Right lobe of liver (tissue), 6 donors: Measurements from ENCODE around the gene KCTD6. TPM values are rescaled to one million over a fixed set of nuclear protein-coding genes. Genes with fewer than 3 reads are reported as not detected.

Experiments
- ATAC-seq, 4 donors: fragments of 200-7000 bp; cut with Tn5 transposase; one replicate each; pipeline ENCODE4 v1.9.1; 2020; ENCODE audit warnings: mild to moderate bottlenecking in 4 of 4, moderate library complexity in 4 of 4
- DNase-seq, 3 donors: peaks; one replicate each; pipeline ENCODE4 v3.0.0-alpha.2; 2020
- H3K27ac ChIP-seq, 3 donors: fragments of 200-600 bp; one replicate each; pipeline ENCODE4 v1.8.0; 2022
- H3K27me3 ChIP-seq, 2 donors: fragments of 200-600 bp; one replicate each; pipeline ENCODE4 v1.8.0; 2022
- H3K36me3 ChIP-seq, 4 donors: fragments of 200-600 bp; sonication (generic) in 1 of 4; one replicate each; pipeline versions ENCODE4 v1.5.1 to v1.8.0; 2017 to 2022; ENCODE audit warnings: control low read depth in 1 of 4
- H3K4me1 ChIP-seq, 4 donors: fragments of 200-600 bp; sonication (generic) in 1 of 4; one replicate each; pipeline versions ENCODE4 v1.5.1 to v1.8.0; 2017 to 2022; ENCODE audit warnings: control low read depth in 1 of 4
- H3K4me3 ChIP-seq, 3 donors: fragments of 200-600 bp; one replicate each; pipeline ENCODE4 v1.8.0; 2022
- H3K9me3 ChIP-seq, 4 donors: fragments of 200-600 bp; sonication (generic) in 1 of 4; one replicate each; pipeline versions ENCODE4 v1.5.1 to v1.8.0; 2017 to 2022; ENCODE audit warnings: control low read depth in 1 of 4
- POLR2A ChIP-seq: fragments of 450-650 bp; IDR thresholded peaks from one replicate; pipeline ENCODE4 v1.6.1; 2017; ENCODE audit warnings: antibody characterized with exemption, mild to moderate bottlenecking
- WGBS: methylation state at CpG from one replicate; pipeline ENCODE4 v1.1.6; 2018; ENCODE audit warnings: low coverage, low lambda C conversion rate; ENCODE audit not compliant: insufficient coverage; ENCODE audit errors: missing lambda C conversion rate; 5-methylcytosine and 5-hydroxymethylcytosine counted together
- intact Hi-C, 2 donors: fragments of 100-400 bp; cut with DNase I; formaldehyde crosslinking; loops; one replicate each; pipeline versions ENCODE4 v1.11.2 to v1.14.1; 2022
- long read RNA-seq: library from polyadenylated mRNA; unstranded; transcript quantifications from one replicate; pipeline ENCODE4 v2.0.0, GENCODE V29; 2019
- total RNA-seq, 6 experiments: library from RNA; depleted of rRNA in 2 of 6; stranded (reverse); fragments of >200 nt in 2 of 6; fragmentation: NEBNext Ultra II Directional in 3 of 6; extraction: Animal tissue kit (Norgen Biotek cat#: 25700) in 3 of 6; gene quantifications; one replicate each; pipeline versions ENCODE4 v1.1.0 to v1.2.4, GENCODE V29; 2016 to 2023
- TF ChIP-seq, protein P1 (sequence below), 4 donors: fragments of 200-600 bp in 3 of 4; fragments of 450-650 bp in 1 of 4; IDR thresholded peaks; one replicate each; pipeline versions ENCODE4 v1.5.1 to v1.8.0; 2016 to 2022; ENCODE audit warnings: antibody characterized with exemption in 4 of 4, mild to moderate bottlenecking in 2 of 4
- donor health status: DM: no; HTN: yes; CAD: no.
- donor health status: DM: no; HTN: no; CAD: no.
- donor health status: DM: no; HTN: no; CAD: no.
- donor health status: DM: no; HTN: yes; CAD: no.
- donor health status: DM: no; HTN: yes; CAD: no.

The KCTD6 gene
- 1 to 10 TPM; 4.3 to 9.6 (median 8.0) TPM for total RNA-seq
- long read RNA-seq, partial matches to known transcripts = 0 of 2 reads
- long read RNA-seq, other reads (novel, unspliced or antisense) = 0 of 2 reads

- peak within 1 kb of the TSS; percentile 61 to 68 (median 64) for H3K27ac ChIP-seq
- H3K27me3 ChIP-seq = no peaks in the 10 kb centered on the region
- H3K9me3 ChIP-seq = no peaks in the 10 kb centered on the region
- TF ChIP-seq POLR2A = peak; percentile 63
- TF ChIP-seq, protein P1, sequence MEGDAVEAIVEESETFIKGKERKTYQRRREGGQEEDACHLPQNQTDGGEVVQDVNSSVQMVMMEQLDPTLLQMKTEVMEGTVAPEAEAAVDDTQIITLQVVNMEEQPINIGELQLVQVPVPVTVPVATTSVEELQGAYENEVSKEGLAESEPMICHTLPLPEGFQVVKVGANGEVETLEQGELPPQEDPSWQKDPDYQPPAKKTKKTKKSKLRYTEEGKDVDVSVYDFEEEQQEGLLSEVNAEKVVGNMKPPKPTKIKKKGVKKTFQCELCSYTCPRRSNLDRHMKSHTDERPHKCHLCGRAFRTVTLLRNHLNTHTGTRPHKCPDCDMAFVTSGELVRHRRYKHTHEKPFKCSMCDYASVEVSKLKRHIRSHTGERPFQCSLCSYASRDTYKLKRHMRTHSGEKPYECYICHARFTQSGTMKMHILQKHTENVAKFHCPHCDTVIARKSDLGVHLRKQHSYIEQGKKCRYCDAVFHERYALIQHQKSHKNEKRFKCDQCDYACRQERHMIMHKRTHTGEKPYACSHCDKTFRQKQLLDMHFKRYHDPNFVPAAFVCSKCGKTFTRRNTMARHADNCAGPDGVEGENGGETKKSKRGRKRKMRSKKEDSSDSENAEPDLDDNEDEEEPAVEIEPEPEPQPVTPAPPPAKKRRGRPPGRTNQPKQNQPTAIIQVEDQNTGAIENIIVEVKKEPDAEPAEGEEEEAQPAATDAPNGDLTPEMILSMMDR (IDR thresholded peaks at IDR 0.05) = peak; percentile 64 to 91 (median 77)
- H3K36me3 ChIP-seq = no peaks in the 10 kb centered on the region
- peak within 1 kb of the TSS; percentile 68 to 90 (median 72) for H3K4me3 ChIP-seq
- intact Hi-C loops = loop anchor here (5.0 kb wide), 2 partner anchors 36 to 41 kb away; no protein-coding TSS in a partner anchor
- WGBS = 1% methylated on average over 9 of the region's 104 CpGs
- ATAC-seq (peak; percentile 87 to 96 (median 92)), DNase-seq (peak; percentile 95)
- peaks cover 0 to 38% (median 11%) of the 10 kb centered on the region in 4 donors for H3K4me1 ChIP-seq
Measured at GRCh38 chr3:58491506-58492402, at the start of gene KCTD6. Gene KCTD6 (plus strand): TSS chr3:58492096. CDS start chr3:58498756, 6,660 bp downstream.

GRCh38 chr3:58452176-58452575 lies 39.7 kb upstream of the KCTD6 start:
- no peaks in the 10 kb centered on the region for H3K4me1 ChIP-seq
- intact Hi-C loops = no loop called here
- WGBS = 83% methylated on average over 1 of the region's 1 CpG
- ATAC-seq = no peak
- no peaks in the 10 kb centered on the region for H3K27me3 ChIP-seq
- TF ChIP-seq, protein P1 (IDR thresholded peaks at IDR 0.05) = no peak
- TF ChIP-seq POLR2A = no peak
- no peaks in the 10 kb centered on the region for H3K9me3 ChIP-seq
- no peak overlapping the region for H3K27ac ChIP-seq
- DNase-seq = no peak
- no peak overlapping the region for H3K4me3 ChIP-seq
- H3K36me3 ChIP-seq = no peaks in the 10 kb centered on the region

DNA sequence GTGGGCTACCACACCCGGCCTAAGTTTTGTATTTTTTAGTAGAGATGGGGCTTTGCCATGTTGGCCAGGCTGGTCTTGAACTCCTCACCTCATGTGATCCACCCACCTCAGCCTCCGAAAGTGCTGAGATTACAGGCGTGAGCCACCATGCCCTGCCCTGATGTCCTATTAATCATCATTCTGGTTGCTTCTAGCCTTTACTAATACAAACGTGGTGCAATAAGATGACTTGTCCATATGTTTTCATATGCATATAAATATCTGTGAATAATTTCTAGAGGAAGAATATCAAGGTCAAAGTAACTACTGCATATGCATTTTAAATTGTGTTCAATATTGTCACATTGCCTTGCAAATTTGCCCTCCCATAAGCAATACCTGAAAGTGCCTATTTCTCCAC lies 32.7 kb upstream of the KCTD6 start:
- DNase-seq (no peak), ATAC-seq (no peak)

GRCh38 chr3:58462829-58463180 lies 29.1 kb upstream of the KCTD6 start:
- Histone ChIP-seq H3K27ac (no peak overlapping the region), H3K36me3 (no peaks in the 10 kb centered on the region), H3K9me3 (no peaks in the 10 kb centered on the region), H3K4me1 (peaks cover 0 to 14% (median 7%) of the 10 kb centered on the region in 4 donors), H3K4me3 (no peak overlapping the region), H3K27me3 (no peaks in the 10 kb centered on the region)
- WGBS = 62% methylated on average over 4 of the region's 4 CpGs
- no peak for TF ChIP-seq POLR2A
- TF ChIP-seq, protein P1 (IDR thresholded peaks at IDR 0.05) = no peak
- ATAC-seq = peak in 1 of 4 donors; percentile 8
- DNase-seq = no peak
- intact Hi-C loops = no loop called here

More for the DNA sequence above, 32.7 kb upstream of the KCTD6 start:
- Histone ChIP-seq H3K4me3 (no peak overlapping the region), H3K9me3 (no peaks in the 10 kb centered on the region), H3K4me1 (peaks cover 0 to 12% (median 2%) of the 10 kb centered on the region in 4 donors), H3K27me3 (no peaks in the 10 kb centered on the region), H3K27ac (no peak overlapping the region), H3K36me3 (no peaks in the 10 kb centered on the region)
- intact Hi-C loops = no loop called here
- 88% methylated on average over 4 of the region's 4 CpGs for WGBS
- TF ChIP-seq POLR2A = no peak
